Upper lobe of left lung (tissue), 4 donors: ENCODE results near the gene MFSD2A.
A peak's percentile ranks its signal among the peaks of the same experiment; 100 is the strongest.

Experiments
- CTCF ChIP-seq, 6 experiments: fragments of 450-650 bp in 4 of 6; fragments of 200-600 bp in 2 of 6; sonication (generic) in 2 of 6; IDR thresholded peaks; one replicate each; pipeline ENCODE4 v1.5.1; 2016 to 2019; ENCODE audit warnings: antibody characterized with exemption in 6 of 6
- POLR2A ChIP-seq, 4 donors: fragments of 450-650 bp; IDR thresholded peaks; one replicate each; pipeline ENCODE4 v1.5.1; 2016 to 2017; ENCODE audit warnings: antibody characterized with exemption in 4 of 4, mild to moderate bottlenecking in 2 of 4
- POLR2AphosphoS5 ChIP-seq, 2 donors: sonication (generic); formaldehyde crosslinking; IDR thresholded peaks; one replicate each; pipeline ENCODE4 v1.5.1; 2017; ENCODE audit warnings: antibody characterized with exemption in 2 of 2

GRCh38 chr1:39936724-39937491, 18.0 kb upstream of the MFSD2A start:
- TF ChIP-seq POLR2AphosphoS5 (IDR thresholded peaks at IDR 0.05): no peak
- TF ChIP-seq POLR2A (IDR thresholded peaks at IDR 0.05): peak in 1 of 4 donors; percentile 31
- no peak for TF ChIP-seq CTCF (IDR thresholded peaks at IDR 0.05)
